CD4-positive, alpha-beta T cell treated with Interleukin-17A for 4 hours (primary cell): ENCODE measurements around the gene GFI1B.
"Not testable (repeated sequence)": the region's sequence is repeated elsewhere in the genome, so short reads cannot be mapped to it uniquely, and the experiment has no call there.

Source experiments
- DNase-seq: peaks from one replicate; pipeline ENCODE4 v3.0.0-alpha.2; 2020; ENCODE audit warnings: mixed read lengths

The GFI1B gene

GRCh38 chr9:132969783-132970182 is 8.7 kb upstream of the GFI1B start:
- no peak for DNase-seq

- no peak for DNase-seq
Measured at GRCh38 chr9:132970324-132971062, 8.0 kb upstream of the GFI1B start.

GRCh38 chr9:132973166-132973565 is 5.3 kb upstream of the GFI1B start:
- DNase-seq, result no peak

- DNase-seq, result no peak
Measured at GRCh38 chr9:132973713-132974112, 4.8 kb upstream of the GFI1B start.

GRCh38 chr9:132975961-132976360 is 2.5 kb upstream of the GFI1B start:
- no peak for DNase-seq

- DNase-seq, result no peak
Measured at GRCh38 chr9:132976571-132976970, 1.9 kb upstream of the GFI1B start.

GRCh38 chr9:132978112-132978450 is 413 bp upstream of the GFI1B start:
- DNase-seq, result no peak

GRCh38 chr9:132980157-132980556 is 1.7 kb downstream of the GFI1B start:
- no peak for DNase-seq

- no peak for DNase-seq
Measured at GRCh38 chr9:132982458-132982857, 4.0 kb downstream of the GFI1B start.

- no peak for DNase-seq
Measured at GRCh38 chr9:132983491-132984201, 5.2 kb downstream of the GFI1B start.

GRCh38 chr9:132984202-132985070 is 5.9 kb downstream of the GFI1B start:
- DNase-seq, result no peak

- DNase-seq, result no peak
Measured at GRCh38 chr9:132985071-132985350, 6.5 kb downstream of the GFI1B start.

- no peak for DNase-seq
Measured at GRCh38 chr9:132985489-132985888, 7.0 kb downstream of the GFI1B start.

- DNase-seq, result no peak
Measured at GRCh38 chr9:132986114-132986513, 7.6 kb downstream of the GFI1B start.

- DNase-seq, result no peak
Measured at GRCh38 chr9:132986640-132987620, 8.4 kb downstream of the GFI1B start.

GRCh38 chr9:132988244-132989013 is 9.9 kb downstream of the GFI1B start:
- DNase-seq, result no peak

GRCh38 chr9:132989014-132989310 is 10.5 kb downstream of the GFI1B start:
- no peak for DNase-seq

GRCh38 chr9:132989414-132989996 is 11.0 kb downstream of the GFI1B start:
- no peak for DNase-seq

GRCh38 chr9:132989998-132990557 is 11.6 kb downstream of the GFI1B start:
- DNase-seq, result not testable (repeated sequence)

GRCh38 chr9:132990781-132991180 is 12.3 kb downstream of the GFI1B start:
- DNase-seq, result no peak
